Type B pancreatic cell (in vitro differentiated cells): Measurements from ENCODE around the gene TPO. TPM values are rescaled to one million over a fixed set of nuclear protein-coding genes. Genes with fewer than 3 reads are reported as not detected.

ENCODE experiments used
- DNase-seq: peaks from one replicate; pipeline ENCODE4 v3.0.0; 2021; ENCODE audit warnings: mixed read lengths; ENCODE audit not compliant: unreplicated experiment; ENCODE audit errors: extremely low spot score
- H3K27ac Mint-ChIP-seq: 2 replicates; pipeline ENCODE4 v1.8.0; 2021; ENCODE audit warnings: mild to moderate bottlenecking, mixed read lengths
- H3K27me3 Mint-ChIP-seq: 2 replicates; pipeline ENCODE4 v1.8.0; 2021; ENCODE audit warnings: mixed read lengths
- H3K36me3 Mint-ChIP-seq: 2 replicates; pipeline ENCODE4 v1.8.0; 2021; ENCODE audit warnings: mixed read lengths
- H3K4me1 Mint-ChIP-seq: one replicate; pipeline ENCODE4 v1.8.0; 2021; ENCODE audit warnings: mixed read lengths; ENCODE audit not compliant: unreplicated experiment
- H3K4me3 Mint-ChIP-seq: 2 replicates; pipeline ENCODE4 v1.8.0; 2021; ENCODE audit warnings: mild to moderate bottlenecking, mixed read lengths
- H3K9me3 Mint-ChIP-seq: 2 replicates; pipeline ENCODE4 v1.8.0; 2021; ENCODE audit warnings: mixed read lengths
- total RNA-seq: library from RNA; stranded (reverse); gene quantifications from 2 replicates; pipeline ENCODE4 v1.2.1, GENCODE V29; 2021; ENCODE audit warnings: low replicate concordance
- TF ChIP-seq, protein P1 (sequence below): fragments of 200-600 bp; sonication (generic); conservative IDR thresholded peaks from 2 replicates; pipeline ENCODE4 v1.5.0; 2021; ENCODE audit warnings: antibody characterized with exemption, mild to moderate bottlenecking

Gene TPO
- total RNA-seq, 1 donor from 2014 or later, result not detected

DNA sequence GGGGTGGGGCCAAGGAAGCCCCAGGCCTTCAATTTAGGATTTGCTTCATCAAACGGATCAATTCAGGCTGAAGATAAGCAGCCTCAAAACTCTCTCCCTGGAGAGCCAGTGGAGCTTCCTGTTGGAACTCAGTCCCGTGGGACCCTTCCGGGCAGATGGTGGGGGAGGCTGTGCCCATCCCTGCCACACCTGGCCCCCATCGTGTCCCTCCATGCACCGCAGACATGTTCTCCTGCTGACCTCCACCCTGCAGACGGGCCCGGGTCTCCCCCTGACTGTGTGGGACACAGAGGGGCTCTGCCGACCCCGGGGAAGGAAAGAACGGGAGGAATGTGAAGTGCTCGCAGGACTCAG lies 144.2 kb downstream of the TPO start:
- no peaks in the 10 kb centered on the region for H3K9me3 Mint-ChIP-seq
- no peaks in the 10 kb centered on the region for H3K36me3 Mint-ChIP-seq
- DNase-seq, result peak; percentile 65
- H3K4me1 Mint-ChIP-seq, result peaks cover 14% of the 10 kb centered on the region
- TF ChIP-seq, protein P1, sequence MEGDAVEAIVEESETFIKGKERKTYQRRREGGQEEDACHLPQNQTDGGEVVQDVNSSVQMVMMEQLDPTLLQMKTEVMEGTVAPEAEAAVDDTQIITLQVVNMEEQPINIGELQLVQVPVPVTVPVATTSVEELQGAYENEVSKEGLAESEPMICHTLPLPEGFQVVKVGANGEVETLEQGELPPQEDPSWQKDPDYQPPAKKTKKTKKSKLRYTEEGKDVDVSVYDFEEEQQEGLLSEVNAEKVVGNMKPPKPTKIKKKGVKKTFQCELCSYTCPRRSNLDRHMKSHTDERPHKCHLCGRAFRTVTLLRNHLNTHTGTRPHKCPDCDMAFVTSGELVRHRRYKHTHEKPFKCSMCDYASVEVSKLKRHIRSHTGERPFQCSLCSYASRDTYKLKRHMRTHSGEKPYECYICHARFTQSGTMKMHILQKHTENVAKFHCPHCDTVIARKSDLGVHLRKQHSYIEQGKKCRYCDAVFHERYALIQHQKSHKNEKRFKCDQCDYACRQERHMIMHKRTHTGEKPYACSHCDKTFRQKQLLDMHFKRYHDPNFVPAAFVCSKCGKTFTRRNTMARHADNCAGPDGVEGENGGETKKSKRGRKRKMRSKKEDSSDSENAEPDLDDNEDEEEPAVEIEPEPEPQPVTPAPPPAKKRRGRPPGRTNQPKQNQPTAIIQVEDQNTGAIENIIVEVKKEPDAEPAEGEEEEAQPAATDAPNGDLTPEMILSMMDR, result no peak
- H3K4me3 Mint-ChIP-seq, result no peak overlapping the region
- H3K27ac Mint-ChIP-seq, result no peak overlapping the region
- peaks cover 13% of the 10 kb centered on the region for H3K27me3 Mint-ChIP-seq

DNA sequence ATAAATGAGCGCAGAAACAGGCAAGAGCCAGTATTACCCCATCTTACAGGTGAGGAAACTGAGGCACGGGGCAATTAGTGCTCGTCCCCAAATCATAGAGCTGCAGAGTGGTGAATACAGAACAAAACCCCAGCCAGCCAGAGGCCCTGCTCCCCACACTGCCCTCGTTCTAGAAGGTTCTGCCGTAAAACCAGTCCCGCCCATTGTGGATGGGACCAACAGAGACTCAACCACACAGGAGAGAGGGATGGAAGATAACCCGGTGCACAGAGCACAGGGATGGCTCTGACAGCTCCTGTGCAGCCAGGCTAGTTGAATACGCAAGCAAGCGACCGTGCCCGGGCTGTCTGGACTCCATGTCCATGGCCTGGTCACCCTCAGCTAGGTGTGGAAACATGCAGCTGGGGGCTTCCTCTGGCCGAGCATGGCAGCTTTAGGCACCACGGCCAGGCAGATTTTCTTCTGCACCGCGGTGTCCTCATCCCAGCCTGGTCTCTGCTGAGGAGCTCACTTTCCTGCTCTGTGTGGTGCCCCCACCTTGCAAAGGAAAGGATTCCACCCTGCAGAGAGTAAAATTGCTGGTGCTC lies 146.4 kb downstream of the TPO start:
- no peaks in the 10 kb centered on the region for H3K9me3 Mint-ChIP-seq
- H3K4me3 Mint-ChIP-seq, result no peak overlapping the region
- no peaks in the 10 kb centered on the region for H3K4me1 Mint-ChIP-seq
- TF ChIP-seq, protein P1, result no peak
- H3K36me3 Mint-ChIP-seq, result no peaks in the 10 kb centered on the region
- peaks cover 13% of the 10 kb centered on the region for H3K27me3 Mint-ChIP-seq
- H3K27ac Mint-ChIP-seq, result no peak overlapping the region
- DNase-seq, result peak; percentile 60

DNA sequence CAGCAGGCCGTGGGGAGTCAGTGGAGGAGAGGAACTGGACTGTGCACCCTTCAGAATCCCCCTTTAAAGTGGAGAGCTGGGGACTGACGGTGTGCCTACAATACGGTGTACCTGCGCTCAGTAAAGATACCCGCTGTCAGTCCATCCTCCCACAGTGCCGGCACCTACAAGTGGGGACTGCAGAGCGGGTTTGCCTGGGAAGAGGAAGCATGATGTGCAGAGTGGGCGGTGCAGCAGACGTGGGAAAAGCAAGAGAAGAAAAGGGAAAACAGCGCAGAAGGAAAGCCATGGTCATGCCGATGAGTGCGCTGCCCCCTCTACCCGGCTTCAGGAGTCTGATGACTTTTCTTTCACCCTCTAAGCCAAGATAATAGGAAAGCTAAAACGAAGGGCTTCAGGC lies 148.0 kb downstream of the TPO start:
- Mint-ChIP-seq H3K36me3 (no peaks in the 10 kb centered on the region), H3K27ac (no peak overlapping the region), H3K27me3 (peaks cover 13% of the 10 kb centered on the region), H3K4me3 (no peak overlapping the region), H3K9me3 (no peaks in the 10 kb centered on the region), H3K4me1 (no peaks in the 10 kb centered on the region)
- DNase-seq, result no peak
- TF ChIP-seq, protein P1, result no peak

DNA sequence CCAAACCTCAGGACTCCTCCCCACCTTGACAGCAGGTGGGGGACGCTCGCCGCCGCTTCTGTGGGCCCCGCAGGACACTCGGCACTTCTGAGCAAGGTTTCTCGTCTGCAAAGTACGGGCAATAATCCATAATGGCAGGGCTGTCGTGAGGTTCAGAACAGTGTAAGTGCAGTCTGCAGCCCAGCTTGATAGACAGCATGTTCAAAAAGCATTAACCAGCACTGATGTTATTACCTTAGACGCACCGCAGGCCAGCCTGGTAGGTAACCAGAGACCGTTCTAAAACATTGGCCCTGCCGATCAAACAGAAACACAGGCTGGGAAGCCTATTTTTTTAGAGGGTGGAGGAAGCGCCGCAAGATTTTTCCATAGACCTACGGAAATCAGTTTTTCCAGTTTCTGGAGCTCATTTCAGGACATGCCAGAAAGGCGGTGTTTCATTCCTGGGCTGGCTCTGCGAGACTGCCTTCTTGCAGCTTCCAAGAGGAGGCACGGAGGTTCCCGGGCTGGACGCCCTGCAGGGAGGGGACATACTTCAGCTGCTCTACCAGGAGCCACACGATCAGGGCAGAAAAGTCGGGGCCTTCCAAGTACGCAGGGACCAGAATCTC lies 148.7 kb downstream of the TPO start:
- Mint-ChIP-seq H3K27ac (no peak overlapping the region), H3K27me3 (peaks cover 13% of the 10 kb centered on the region), H3K9me3 (peaks cover 2% of the 10 kb centered on the region), H3K4me3 (no peak overlapping the region), H3K36me3 (no peaks in the 10 kb centered on the region), H3K4me1 (no peaks in the 10 kb centered on the region)
- TF ChIP-seq, protein P1, result no peak
- DNase-seq, result no peak

DNA sequence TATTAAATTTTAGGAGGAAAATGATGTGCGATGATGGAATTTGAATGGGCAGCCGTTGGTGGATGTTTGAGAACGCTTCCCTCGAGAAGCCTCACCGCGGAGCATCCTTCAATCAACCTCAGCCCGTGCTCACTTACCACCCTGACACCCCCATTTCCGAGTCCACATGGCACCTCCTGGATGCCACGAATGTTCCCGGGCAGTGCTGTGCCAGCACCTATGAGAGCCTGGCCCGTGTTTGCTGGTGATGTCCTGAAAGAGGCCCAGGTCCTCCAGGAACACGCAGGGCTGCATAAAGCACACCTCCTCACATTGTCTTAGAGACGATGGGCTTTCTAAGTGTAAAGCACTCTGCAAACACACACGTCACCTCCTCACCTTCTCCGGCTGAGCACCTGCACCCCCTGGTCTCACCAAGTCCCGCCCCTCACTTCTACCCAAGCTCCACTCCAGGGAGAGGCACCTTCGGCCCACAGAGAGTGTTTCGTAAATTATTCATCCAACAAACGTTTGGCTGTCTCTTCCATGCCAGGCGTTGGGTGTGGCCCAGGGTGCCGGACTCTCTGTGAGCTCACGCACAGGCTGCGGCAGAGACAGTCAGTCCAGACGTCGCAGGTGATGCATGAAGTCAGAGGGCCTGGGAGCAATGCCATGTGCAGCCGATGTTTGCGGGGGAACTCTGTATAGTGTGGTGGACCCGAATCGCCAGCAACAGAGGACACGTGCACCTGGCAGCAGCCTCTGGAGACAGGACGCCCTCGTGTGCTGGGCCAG lies 150.0 kb downstream of the TPO start:
- Mint-ChIP-seq H3K27me3 (peaks cover 13% of the 10 kb centered on the region), H3K4me1 (no peaks in the 10 kb centered on the region), H3K4me3 (no peak overlapping the region), H3K9me3 (peaks cover 8% of the 10 kb centered on the region), H3K27ac (no peak overlapping the region), H3K36me3 (no peaks in the 10 kb centered on the region)
- TF ChIP-seq, protein P1, result no peak
- no peak for DNase-seq
